ENCODE data around the gene HARS1. TPM values are rescaled to one million over a fixed set of nuclear protein-coding genes. Genes with fewer than 3 reads are reported as not detected.
"Not testable (repeated sequence)": the region's sequence is repeated elsewhere in the genome, so short reads cannot be mapped to it uniquely, and the experiment has no call there.

The HARS1 gene
- total RNA-seq, 2 experiments from 2014 or later = 44.3 to 61.6 TPM

- H3K79me2 ChIP-seq (ENCODE audit: insufficient read depth, low read depth, low read length) = no peaks in the 10 kb centered on the region
- ChIA-PET POLR2A (no interaction called here), CTCF (ENCODE audit: unreplicated experiment) (no interaction called here)
- no peaks in the 10 kb centered on the region for H3K36me3 ChIP-seq (ENCODE audit: insufficient read depth, low read length)
- intact Hi-C loops (cut with micrococcal nuclease; ENCODE audit: unreplicated experiment) = loop anchor here (10.0 kb wide), 1 partner anchor 386 kb away; no protein-coding TSS in a partner anchor
- no peaks in the 10 kb centered on the region for H4K20me1 ChIP-seq (ENCODE audit: insufficient read depth, low read length)
- no TSS peak for BruUV-seq (replicated peaks)
- no peak overlapping the region for H3K4me2 ChIP-seq (ENCODE audit: low read length)
- no peak overlapping the region for H2AFZ ChIP-seq (ENCODE audit: low read length)
- H3K9me3 ChIP-seq (ENCODE audit: low read length) = peaks cover 20% of the 10 kb centered on the region; the same call in 1 of the 2 replicates
- no peaks in the 10 kb centered on the region for H3K4me1 ChIP-seq (ENCODE audit: insufficient read depth, low read length, poor library complexity, severe bottlenecking)
- no peak overlapping the region for H3K27ac ChIP-seq (ENCODE audit: low read depth, low read length, poor library complexity, severe bottlenecking)
- TF ChIP-seq, protein P1, sequence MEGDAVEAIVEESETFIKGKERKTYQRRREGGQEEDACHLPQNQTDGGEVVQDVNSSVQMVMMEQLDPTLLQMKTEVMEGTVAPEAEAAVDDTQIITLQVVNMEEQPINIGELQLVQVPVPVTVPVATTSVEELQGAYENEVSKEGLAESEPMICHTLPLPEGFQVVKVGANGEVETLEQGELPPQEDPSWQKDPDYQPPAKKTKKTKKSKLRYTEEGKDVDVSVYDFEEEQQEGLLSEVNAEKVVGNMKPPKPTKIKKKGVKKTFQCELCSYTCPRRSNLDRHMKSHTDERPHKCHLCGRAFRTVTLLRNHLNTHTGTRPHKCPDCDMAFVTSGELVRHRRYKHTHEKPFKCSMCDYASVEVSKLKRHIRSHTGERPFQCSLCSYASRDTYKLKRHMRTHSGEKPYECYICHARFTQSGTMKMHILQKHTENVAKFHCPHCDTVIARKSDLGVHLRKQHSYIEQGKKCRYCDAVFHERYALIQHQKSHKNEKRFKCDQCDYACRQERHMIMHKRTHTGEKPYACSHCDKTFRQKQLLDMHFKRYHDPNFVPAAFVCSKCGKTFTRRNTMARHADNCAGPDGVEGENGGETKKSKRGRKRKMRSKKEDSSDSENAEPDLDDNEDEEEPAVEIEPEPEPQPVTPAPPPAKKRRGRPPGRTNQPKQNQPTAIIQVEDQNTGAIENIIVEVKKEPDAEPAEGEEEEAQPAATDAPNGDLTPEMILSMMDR (conservative IDR thresholded peaks at IDR 0.05; ENCODE audit: low read length) = no peak
- TF ChIP-seq EZH2phosphoT487 (IDR thresholded peaks at IDR 0.05; ENCODE audit: borderline replicate concordance, low read depth, low read length) = no peak
- H3K4me3 ChIP-seq (ENCODE audit: low read depth, low read length, poor library complexity, severe bottlenecking) = no peak overlapping the region
- DNase-seq (ENCODE audit: low spot score) = no peak
- no peaks in the 10 kb centered on the region for H3K9me2 ChIP-seq (ENCODE audit: insufficient read depth, low read length)
Measured at GRCh38 chr5:140630292-140631035, 60.7 kb downstream of the HARS1 start.

GRCh38 chr5:140628711-140629110 lies 62.5 kb downstream of the HARS1 start:
- DNase-seq (ENCODE audit: low spot score) = no peak
- Histone ChIP-seq H3K4me3 (ENCODE audit: low read depth, low read length, poor library complexity, severe bottlenecking) (no peak overlapping the region), H3K9me2 (ENCODE audit: insufficient read depth, low read length) (no peaks in the 10 kb centered on the region), H4K20me1 (ENCODE audit: insufficient read depth, low read length) (no peaks in the 10 kb centered on the region), H3K79me2 (ENCODE audit: insufficient read depth, low read depth, low read length) (no peaks in the 10 kb centered on the region), H3K9me3 (ENCODE audit: low read length) (peaks cover 20% of the 10 kb centered on the region; the same call in 1 of the 2 replicates), H3K36me3 (ENCODE audit: insufficient read depth, low read length) (no peaks in the 10 kb centered on the region), H3K4me2 (ENCODE audit: low read length) (no peak overlapping the region), H3K27ac (ENCODE audit: low read depth, low read length, poor library complexity, severe bottlenecking) (no peak overlapping the region), H3K4me1 (ENCODE audit: insufficient read depth, low read length, poor library complexity, severe bottlenecking) (no peaks in the 10 kb centered on the region), H2AFZ (ENCODE audit: low read length) (no peak overlapping the region)
- POLR2A ChIA-PET = no interaction called here
- TF ChIP-seq, protein P1 (conservative IDR thresholded peaks at IDR 0.05; ENCODE audit: low read length) = no peak
- TF ChIP-seq EZH2phosphoT487 (IDR thresholded peaks at IDR 0.05; ENCODE audit: borderline replicate concordance, low read depth, low read length) = no peak
- intact Hi-C loops (cut with micrococcal nuclease; ENCODE audit: unreplicated experiment) = loop anchor here (10.0 kb wide), 1 partner anchor 414 kb away; no protein-coding TSS in a partner anchor
- CTCF ChIA-PET (ENCODE audit: unreplicated experiment) = no interaction called here
- no TSS peak for BruUV-seq (replicated peaks)

- ChIA-PET POLR2A (interaction anchor here (1.3 kb wide), 1 partner anchor 51 kb away, joined by 3 read pairs; no protein-coding TSS in a partner anchor), CTCF (ENCODE audit: unreplicated experiment) (no interaction called here)
Measured at GRCh38 chr5:140627972-140628371, 63.2 kb downstream of the HARS1 start.

GRCh38 chr5:140624886-140625285 lies 66.3 kb downstream of the HARS1 start:
- H3K36me3 ChIP-seq (ENCODE audit: insufficient read depth, low read length); DNase-seq (ENCODE audit: low spot score); H3K27ac ChIP-seq (ENCODE audit: low read depth, low read length, poor library complexity, severe bottlenecking); H3K4me3 ChIP-seq (ENCODE audit: low read depth, low read length, poor library complexity, severe bottlenecking); H3K4me1 ChIP-seq (ENCODE audit: insufficient read depth, low read length, poor library complexity, severe bottlenecking); H3K4me2 ChIP-seq (ENCODE audit: low read length); H2AFZ ChIP-seq (ENCODE audit: low read length); H3K79me2 ChIP-seq (ENCODE audit: insufficient read depth, low read depth, low read length); CTCF ChIA-PET (ENCODE audit: unreplicated experiment); BruUV-seq (replicated peaks); H3K9me2 ChIP-seq (ENCODE audit: insufficient read depth, low read length); H4K20me1 ChIP-seq (ENCODE audit: insufficient read depth, low read length): not testable (repeated sequence)
- H3K9me3 ChIP-seq (ENCODE audit: low read length) = peaks cover 20% of the 10 kb centered on the region; the same call in 1 of the 2 replicates
- POLR2A ChIA-PET = interaction anchor here (0.7 kb wide), 1 partner anchor 303 kb away, joined by 3 read pairs; no protein-coding TSS in a partner anchor
- intact Hi-C loops (cut with micrococcal nuclease; ENCODE audit: unreplicated experiment) = loop anchor here (10.0 kb wide), 1 partner anchor 410 kb away; no protein-coding TSS in a partner anchor

More at GRCh38 chr5:140627972-140628371, 63.2 kb downstream of the HARS1 start:
- no peaks in the 10 kb centered on the region for H3K79me2 ChIP-seq (ENCODE audit: insufficient read depth, low read depth, low read length)
- H3K9me3 ChIP-seq (ENCODE audit: low read length) = peaks cover 20% of the 10 kb centered on the region; the same call in 1 of the 2 replicates
- H3K4me1 ChIP-seq (ENCODE audit: insufficient read depth, low read length, poor library complexity, severe bottlenecking) = no peaks in the 10 kb centered on the region
- no peaks in the 10 kb centered on the region for H3K9me2 ChIP-seq (ENCODE audit: insufficient read depth, low read length)
- no peaks in the 10 kb centered on the region for H4K20me1 ChIP-seq (ENCODE audit: insufficient read depth, low read length)
- TF ChIP-seq, protein P1 (conservative IDR thresholded peaks at IDR 0.05; ENCODE audit: low read length) = no peak
- no peak for TF ChIP-seq EZH2phosphoT487 (IDR thresholded peaks at IDR 0.05; ENCODE audit: borderline replicate concordance, low read depth, low read length)
- no peak overlapping the region for H3K4me3 ChIP-seq (ENCODE audit: low read depth, low read length, poor library complexity, severe bottlenecking)
- peak; percentile 31 for DNase-seq (ENCODE audit: low spot score)
- no peak overlapping the region for H2AFZ ChIP-seq (ENCODE audit: low read length)
- no peak overlapping the region for H3K27ac ChIP-seq (ENCODE audit: low read depth, low read length, poor library complexity, severe bottlenecking)
- intact Hi-C loops (cut with micrococcal nuclease; ENCODE audit: unreplicated experiment) = loop anchor here (10.0 kb wide), 1 partner anchor 413 kb away; no protein-coding TSS in a partner anchor
- no TSS peak for BruUV-seq (replicated peaks)
- no peak overlapping the region for H3K4me2 ChIP-seq (ENCODE audit: low read length)
- H3K36me3 ChIP-seq (ENCODE audit: insufficient read depth, low read length) = no peaks in the 10 kb centered on the region
